Pancreas (tissue), 10 donors: ENCODE results near the gene ERBB4. TPM values are rescaled to one million over a fixed set of nuclear protein-coding genes. Genes with fewer than 3 reads are reported as not detected.

ENCODE experiments used
- ATAC-seq, 4 donors: fragments of 200-7000 bp; cut with Tn5 transposase; one replicate each; pipeline versions ENCODE4 v1.8.0 to v1.9.1; 2020; ENCODE audit warnings: mild to moderate bottlenecking in 4 of 4, moderate library complexity in 4 of 4
- DNase-seq, 6 donors: peaks; one replicate each; pipeline ENCODE4 v3.0.0-alpha.2; 2020
- FAIRE-seq: peaks from 2 replicates; lab custom pipeline; 2012; peaks lifted over from hg19 to GRCh38; lab: Jason Lieb, UNC
- H3K27ac ChIP-seq, 4 donors: fragments of 200-600 bp; sonication (generic); 1 replicate in 3 of 4; 2 replicates in 1 of 4; pipeline versions ENCODE4 v1.5.0 to v1.8.0; 2020
- H3K27me3 ChIP-seq, 4 donors: fragments of 200-600 bp; one replicate each; pipeline ENCODE4 v1.8.0; 2021
- H3K36me3 ChIP-seq, 3 donors: fragments of 200-600 bp; sonication (generic) in 1 of 3; one replicate each; pipeline versions ENCODE4 v1.5.0 to v1.8.0; 2020 to 2021
- H3K4me1 ChIP-seq, 3 donors: fragments of 200-600 bp; one replicate each; pipeline ENCODE4 v1.8.0; 2021
- H3K4me3 ChIP-seq, 4 donors: fragments of 200-600 bp; sonication (generic) in 2 of 4; one replicate each; pipeline versions ENCODE4 v1.5.0 to v1.8.0; 2020 to 2021
- H3K9me3 ChIP-seq, 4 donors: fragments of 200-600 bp; one replicate each; pipeline ENCODE4 v1.8.0; 2021
- CTCF ChIP-seq, 4 donors: fragments of 200-600 bp; sonication (generic) in 3 of 4; IDR thresholded peaks; one replicate each; pipeline versions ENCODE4 v1.5.0 to v1.8.0; 2021; ENCODE audit warnings: antibody characterized with exemption in 4 of 4
- WGBS, 2 donors: extraction: QIAGEN DNeasy Blood & Tissue Kit; methylation state at CpG; one replicate each; pipeline ENCODE4 v1.1.7; 2013; 5-methylcytosine and 5-hydroxymethylcytosine counted together
- intact Hi-C, 3 donors: fragments of 100-400 bp; cut with DNase I; formaldehyde crosslinking; loops; one replicate each; pipeline versions ENCODE4 v1.11.1 to v1.14.2; 2022
- polyA plus RNA-seq, 2 donors: library from polyadenylated mRNA; stranded (reverse); fragments of 200-250 nt; gene quantifications; one replicate each; pipeline ENCODE4 v1.2.3, GENCODE V29; 2013
- total RNA-seq, 6 donors: library from RNA; stranded (reverse); fragmentation: NEBNext Ultra II Directional in 4 of 6; extraction: Animal tissue kit (Norgen Biotek cat#: 25700) in 4 of 6; gene quantifications; one replicate each; pipeline versions ENCODE4 v1.2.1 to v1.2.4, GENCODE V29; 2021 to 2023
- donor health status: healthy with polysubstance abuse.
- donor health status: DM: no; HTN: no; CAD: no; lungs with moderate emphysema.
- donor health status: DM: no; HTN: no; CAD: no.
- donor health status: control.
- donor health status: control.
- donor health status: Bipolar disorder and iron deficiency.
- donor health status: DM: yes; HTN: yes; CAD: no.
- donor health status: DM: no; HTN: no; CAD: no.
- donor health status: DM: no; HTN: no; CAD: no.
- donor health status: DM: yes; HTN: yes; CAD: no.

The ERBB4 gene
- total and polyA plus RNA-seq, 8 donors: 0.30 to 5.0 (median 3.3) TPM

GRCh38 chr2:212289301-212289700, 249.3 kb downstream of the ERBB4 start:
- no peak for TF ChIP-seq CTCF (IDR thresholded peaks at IDR 0.05)
- intact Hi-C loops: no loop called here
- no peak for FAIRE-seq

GRCh38 chr2:212288308-212288707, 250.3 kb downstream of the ERBB4 start:
- 95 to 96% methylated on average over 8 of the region's 8 CpGs for WGBS, 2 donors
- H3K9me3 ChIP-seq: no peaks in the 10 kb centered on the region
- DNase-seq: peak in 1 of 6 donors; percentile 9
- no peaks in the 10 kb centered on the region for H3K36me3 ChIP-seq
- no peaks in the 10 kb centered on the region for H3K27me3 ChIP-seq
- intact Hi-C loops: no loop called here
- TF ChIP-seq CTCF (IDR thresholded peaks at IDR 0.05): no peak
- no peak for FAIRE-seq
- no peak overlapping the region for H3K4me3 ChIP-seq
- H3K27ac ChIP-seq: no peak overlapping the region
- peaks cover 0 to 8% (median 0%) of the 10 kb centered on the region in 3 donors for H3K4me1 ChIP-seq
- ATAC-seq: no peak

More at GRCh38 chr2:212289301-212289700, 249.3 kb downstream of the ERBB4 start:
- Histone ChIP-seq H3K9me3 (no peaks in the 10 kb centered on the region), H3K27me3 (no peaks in the 10 kb centered on the region), H3K4me1 (no peaks in the 10 kb centered on the region), H3K4me3 (no peak overlapping the region), H3K27ac (no peak overlapping the region), H3K36me3 (no peaks in the 10 kb centered on the region)
- no peak for DNase-seq
- no peak for ATAC-seq

GRCh38 chr2:212284166-212284565, 254.4 kb downstream of the ERBB4 start:
- TF ChIP-seq CTCF (IDR thresholded peaks at IDR 0.05): no peak
- H3K4me1 ChIP-seq: peaks cover 0 to 19% (median 0%) of the 10 kb centered on the region in 3 donors
- no peak overlapping the region for H3K4me3 ChIP-seq
- WGBS, 2 donors: 7 to 15% methylated on average over 1 of the region's 1 CpG
- no peaks in the 10 kb centered on the region for H3K36me3 ChIP-seq
- FAIRE-seq: no peak
- H3K27ac ChIP-seq: no peak overlapping the region
- no peaks in the 10 kb centered on the region for H3K27me3 ChIP-seq
- no peak for ATAC-seq
- intact Hi-C loops: no loop called here
- DNase-seq: no peak
- H3K9me3 ChIP-seq: no peaks in the 10 kb centered on the region

GRCh38 chr2:212282671-212283261, 255.8 kb downstream of the ERBB4 start:
- Histone ChIP-seq H3K36me3 (no peaks in the 10 kb centered on the region), H3K9me3 (no peaks in the 10 kb centered on the region), H3K27ac (peak overlapping the region in 1 of 4 donors; percentile 19), H3K4me3 (no peak overlapping the region), H3K4me1 (peaks cover 0 to 19% (median 0%) of the 10 kb centered on the region in 3 donors), H3K27me3 (no peaks in the 10 kb centered on the region)
- FAIRE-seq (no peak), DNase-seq (no peak), ATAC-seq (peak in 1 of 4 donors; percentile 53)
- 21% methylated on average over 3 of the region's 3 CpGs for WGBS, 2 donors
- intact Hi-C loops: no loop called here
- no peak for TF ChIP-seq CTCF (IDR thresholded peaks at IDR 0.05)

- H3K27ac ChIP-seq: no peak overlapping the region
- ATAC-seq (no peak), DNase-seq (no peak), FAIRE-seq (no peak)
- 45 to 53% methylated on average over 3 of the region's 3 CpGs for WGBS, 2 donors
- no peaks in the 10 kb centered on the region for H3K9me3 ChIP-seq
- intact Hi-C loops: no loop called here
- no peaks in the 10 kb centered on the region for H3K27me3 ChIP-seq
- no peak for TF ChIP-seq CTCF (IDR thresholded peaks at IDR 0.05)
- no peak overlapping the region for H3K4me3 ChIP-seq
- no peaks in the 10 kb centered on the region for H3K4me1 ChIP-seq
- H3K36me3 ChIP-seq: no peaks in the 10 kb centered on the region
Observed at GRCh38 chr2:212276813-212277212, 261.8 kb downstream of the ERBB4 start.
